Caco-2 (cell line): ENCODE data around the gene RSRC1. TPM values are rescaled to one million over a fixed set of nuclear protein-coding genes. Genes with fewer than 3 reads are reported as not detected.
"Not testable (repeated sequence)": the region's sequence is repeated elsewhere in the genome, so short reads cannot be mapped to it uniquely, and the experiment has no call there.

Experiments used
- BruUV-seq: library from RNA; stranded (reverse); fragments of 400-500 nt; replicated peaks from 2 replicates; lab custom pipeline; 2021; lab: Mats Ljungman, UMichigan
- CTCF ChIA-PET: fragments of 300-600 bp; sonication (Branson Sonifier 250); formaldehyde crosslinking; loops from one replicate; lab custom pipeline; 2022; ENCODE audit warnings: antibody characterized with exemption; lab: Charles Lee
- POLR2A ChIA-PET: fragments of 300-600 bp; sonication (Branson Sonifier 250); formaldehyde crosslinking; loops from one replicate; lab custom pipeline; 2022; ENCODE audit warnings: antibody characterized with exemption; lab: Charles Lee
- DNase-seq, 2 experiments: peaks; one replicate each; pipeline versions ENCODE4 v3.0.0 to v3.0.0-alpha.2; 2020 to 2022
- H3K27me3 ChIP-seq: replicated peaks from 2 replicates; pipeline ENCODE4 v1.6.0; 2011; ENCODE audit warnings: low read length; ENCODE audit not compliant: control insufficient read depth, insufficient read depth
- H3K36me3 ChIP-seq: 2 replicates; pipeline ENCODE4 v1.5.1; 2011; ENCODE audit warnings: low read length; ENCODE audit not compliant: control insufficient read depth, insufficient read depth
- H3K4me1 ChIP-seq: fragments of 250-450 bp; sonication (Bioruptor Pico); 2 replicates; pipeline ENCODE4 v1.5.1; 2020; ENCODE audit warnings: mild to moderate bottlenecking
- H3K4me3 ChIP-seq: 2 replicates; pipeline ENCODE4 v1.5.1; 2011; ENCODE audit warnings: low read depth, mild to moderate bottlenecking, control low read depth, low read length
- H3K9me3 ChIP-seq: fragments of 250-450 bp; sonication (Bioruptor Pico); 2 replicates; pipeline ENCODE4 v1.5.1; 2020; ENCODE audit warnings: mild to moderate bottlenecking, moderate library complexity
- H3K27ac Mint-ChIP-seq: one replicate; pipeline ENCODE4 v1.8.0; 2022; ENCODE audit warnings: mixed read lengths; ENCODE audit not compliant: unreplicated experiment
- H3K27me3 Mint-ChIP-seq: one replicate; pipeline ENCODE4 v1.8.0; 2022; ENCODE audit warnings: mixed read lengths; ENCODE audit not compliant: insufficient read depth, unreplicated experiment
- H3K36me3 Mint-ChIP-seq: one replicate; pipeline ENCODE4 v1.8.0; 2022; ENCODE audit warnings: mild to moderate bottlenecking, mixed read lengths; ENCODE audit not compliant: insufficient read depth, unreplicated experiment
- H3K4me1 Mint-ChIP-seq: one replicate; pipeline ENCODE4 v1.8.0; 2022; ENCODE audit warnings: low read depth, mixed read lengths; ENCODE audit not compliant: unreplicated experiment
- H3K4me3 Mint-ChIP-seq: one replicate; pipeline ENCODE4 v1.8.0; 2022; ENCODE audit warnings: mild to moderate bottlenecking, moderate library complexity, mixed read lengths; ENCODE audit not compliant: unreplicated experiment
- H3K9me3 Mint-ChIP-seq: one replicate; pipeline ENCODE4 v1.8.0; 2022; ENCODE audit warnings: mixed read lengths; ENCODE audit not compliant: unreplicated experiment
- intact Hi-C: fragments of 100-400 bp; cut with micrococcal nuclease; formaldehyde crosslinking; loops from one replicate; pipeline ENCODE4 v1.10.0; 2022; ENCODE audit not compliant: unreplicated experiment
- total RNA-seq: library from RNA; stranded (reverse); gene quantifications from 2 replicates; pipeline ENCODE4 v1.2.3, GENCODE V29; 2022
- TF ChIP-seq, protein P1 (sequence below), 2 experiments: fragments of 200-600 bp in 1 of 2; IDR thresholded peaks; 1 replicate in 1 of 2; 2 replicates in 1 of 2; pipeline versions ENCODE4 v1.5.1 to v1.8.0; 2011 to 2022; ENCODE audit warnings: antibody characterized with exemption in 1 of 2, control low read depth in 1 of 2, inconsistent platforms in 1 of 2, low read depth in 1 of 2, low read length in 1 of 2, mild to moderate bottlenecking in 1 of 2, moderate library complexity in 1 of 2; ENCODE audit not compliant: insufficient read depth in 1 of 2, severe bottlenecking in 1 of 2, unreplicated experiment in 1 of 2

RSRC1 gene
- total RNA-seq, 1 experiment from 2014 or later, result 38.4 TPM

DNA sequence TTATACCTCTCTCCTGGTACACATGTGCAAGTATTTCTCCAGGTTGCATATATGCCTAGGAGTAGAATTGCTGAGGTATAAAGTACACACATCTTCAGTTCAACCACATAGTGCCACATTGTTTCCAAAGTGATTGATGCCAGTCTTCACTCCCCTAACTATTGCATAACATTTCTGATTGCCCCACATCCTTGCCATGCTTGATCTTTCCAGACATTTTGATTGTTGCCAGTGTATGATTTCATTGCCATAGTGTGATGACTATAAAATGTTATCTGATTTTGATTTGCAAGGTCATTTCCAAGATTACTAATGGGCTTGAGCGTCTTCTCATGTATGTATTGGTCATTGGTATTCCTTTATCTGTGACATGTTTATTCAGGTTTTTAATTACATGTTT is 400.0 kb downstream of the RSRC1 start:
- peaks cover 9% of the 10 kb centered on the region for H3K9me3 Mint-ChIP-seq
- H3K27me3 Mint-ChIP-seq, result no peaks in the 10 kb centered on the region
- no peaks in the 10 kb centered on the region for H3K4me1 Mint-ChIP-seq
- Histone ChIP-seq H3K27me3 (no peaks in the 10 kb centered on the region), H3K36me3 (no peaks in the 10 kb centered on the region), H3K9me3 (no peaks in the 10 kb centered on the region), H3K4me1 (no peaks in the 10 kb centered on the region), H3K4me3 (no peak overlapping the region)
- H3K36me3 Mint-ChIP-seq, result no peaks in the 10 kb centered on the region
- H3K27ac Mint-ChIP-seq, result no peak overlapping the region
- ChIA-PET CTCF (no interaction called here), POLR2A (no interaction called here)
- TF ChIP-seq, protein P1, sequence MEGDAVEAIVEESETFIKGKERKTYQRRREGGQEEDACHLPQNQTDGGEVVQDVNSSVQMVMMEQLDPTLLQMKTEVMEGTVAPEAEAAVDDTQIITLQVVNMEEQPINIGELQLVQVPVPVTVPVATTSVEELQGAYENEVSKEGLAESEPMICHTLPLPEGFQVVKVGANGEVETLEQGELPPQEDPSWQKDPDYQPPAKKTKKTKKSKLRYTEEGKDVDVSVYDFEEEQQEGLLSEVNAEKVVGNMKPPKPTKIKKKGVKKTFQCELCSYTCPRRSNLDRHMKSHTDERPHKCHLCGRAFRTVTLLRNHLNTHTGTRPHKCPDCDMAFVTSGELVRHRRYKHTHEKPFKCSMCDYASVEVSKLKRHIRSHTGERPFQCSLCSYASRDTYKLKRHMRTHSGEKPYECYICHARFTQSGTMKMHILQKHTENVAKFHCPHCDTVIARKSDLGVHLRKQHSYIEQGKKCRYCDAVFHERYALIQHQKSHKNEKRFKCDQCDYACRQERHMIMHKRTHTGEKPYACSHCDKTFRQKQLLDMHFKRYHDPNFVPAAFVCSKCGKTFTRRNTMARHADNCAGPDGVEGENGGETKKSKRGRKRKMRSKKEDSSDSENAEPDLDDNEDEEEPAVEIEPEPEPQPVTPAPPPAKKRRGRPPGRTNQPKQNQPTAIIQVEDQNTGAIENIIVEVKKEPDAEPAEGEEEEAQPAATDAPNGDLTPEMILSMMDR (IDR thresholded peaks at IDR 0.05; ENCODE audit: insufficient read depth in 1 of 2, low read depth in 1 of 2, low read length in 1 of 2, severe bottlenecking in 1 of 2, unreplicated experiment in 1 of 2), result no peak
- BruUV-seq, result no TSS peak
- H3K4me3 Mint-ChIP-seq, result no peak overlapping the region
- no peak for DNase-seq
- intact Hi-C loops, result no loop called here

DNA sequence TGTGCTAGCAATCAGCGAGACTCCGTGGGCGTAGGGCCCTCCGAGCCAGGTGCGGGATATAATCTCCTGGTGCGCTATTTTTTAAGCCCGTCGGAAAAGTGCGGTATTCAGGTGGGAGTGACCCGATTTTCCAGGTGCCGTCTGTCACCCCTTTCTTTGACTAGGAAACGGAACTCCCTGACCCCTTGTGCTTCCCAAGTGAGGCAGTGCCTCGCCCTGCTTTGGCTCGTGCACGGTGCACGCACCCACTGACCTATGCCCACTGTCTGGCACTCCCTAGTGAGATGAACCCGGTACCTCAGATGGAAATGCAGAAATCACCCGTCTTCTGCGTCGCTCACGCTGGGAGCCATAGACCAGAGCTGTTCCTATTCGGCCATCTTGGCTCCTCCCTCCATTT is 406.8 kb downstream of the RSRC1 start:
- intact Hi-C loops, H3K4me1 ChIP-seq, H3K27ac Mint-ChIP-seq, H3K4me3 Mint-ChIP-seq, H3K27me3 ChIP-seq, H3K4me1 Mint-ChIP-seq, CTCF ChIA-PET, H3K36me3 ChIP-seq, BruUV-seq, DNase-seq, POLR2A ChIA-PET, H3K36me3 Mint-ChIP-seq, H3K9me3 ChIP-seq, H3K27me3 Mint-ChIP-seq, H3K4me3 ChIP-seq, H3K9me3 Mint-ChIP-seq: not testable (repeated sequence)

DNA sequence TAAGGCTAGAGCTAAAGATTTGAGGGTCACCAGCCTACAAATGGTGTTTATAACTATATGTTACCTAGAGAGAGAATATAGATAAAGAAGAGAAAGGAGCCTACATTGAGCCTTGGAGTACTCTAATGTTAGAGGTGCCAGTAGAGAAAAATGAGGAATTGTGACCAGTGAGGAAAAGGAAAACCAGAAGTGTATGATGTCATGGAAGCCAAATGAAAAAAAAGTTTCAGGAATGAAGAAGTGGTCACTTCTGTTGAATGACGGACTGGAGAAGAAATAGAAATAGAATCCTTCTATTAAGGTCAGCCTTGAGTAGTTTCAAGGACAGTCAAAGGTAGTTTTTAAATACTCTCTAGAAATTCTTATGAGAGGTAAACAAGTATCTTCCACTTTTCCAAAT is 409.9 kb downstream of the RSRC1 start:
- ChIA-PET CTCF (no interaction called here), POLR2A (no interaction called here)
- Histone ChIP-seq H3K4me1 (no peaks in the 10 kb centered on the region), H3K36me3 (no peaks in the 10 kb centered on the region), H3K4me3 (no peak overlapping the region), H3K27me3 (no peaks in the 10 kb centered on the region), H3K9me3 (no peaks in the 10 kb centered on the region)
- Mint-ChIP-seq H3K9me3 (no peaks in the 10 kb centered on the region), H3K36me3 (no peaks in the 10 kb centered on the region), H3K27ac (no peak overlapping the region), H3K4me1 (no peaks in the 10 kb centered on the region), H3K27me3 (no peaks in the 10 kb centered on the region), H3K4me3 (no peak overlapping the region)
- no TSS peak for BruUV-seq
- intact Hi-C loops, result no loop called here
- no peak for DNase-seq
- TF ChIP-seq, protein P1 (IDR thresholded peaks at IDR 0.05; ENCODE audit: insufficient read depth in 1 of 2, low read depth in 1 of 2, low read length in 1 of 2, severe bottlenecking in 1 of 2, unreplicated experiment in 1 of 2), result no peak

DNA sequence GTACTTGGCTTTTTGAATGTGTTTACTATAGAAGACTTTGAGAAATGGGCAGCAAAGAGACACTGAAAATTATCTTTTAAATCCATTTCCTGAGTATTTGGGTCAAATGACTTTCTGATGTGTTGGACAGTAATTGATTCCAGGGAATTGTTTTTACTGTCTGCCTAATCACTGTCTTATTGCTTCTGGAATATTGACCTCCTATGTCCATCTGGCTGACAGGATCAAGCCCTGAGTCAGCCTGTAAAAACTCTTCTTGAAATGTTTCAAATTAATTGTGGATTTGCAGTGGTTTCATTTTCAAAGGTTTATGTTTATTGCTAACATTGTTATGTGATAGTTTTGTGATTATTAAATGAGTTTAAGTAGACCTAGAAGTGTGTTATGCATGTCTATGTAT is 410.5 kb downstream of the RSRC1 start:
- TF ChIP-seq, protein P1 (IDR thresholded peaks at IDR 0.05; ENCODE audit: insufficient read depth in 1 of 2, low read depth in 1 of 2, low read length in 1 of 2, severe bottlenecking in 1 of 2, unreplicated experiment in 1 of 2), result no peak
- Mint-ChIP-seq H3K4me1 (no peaks in the 10 kb centered on the region), H3K27me3 (no peaks in the 10 kb centered on the region), H3K9me3 (no peaks in the 10 kb centered on the region), H3K36me3 (no peaks in the 10 kb centered on the region), H3K4me3 (no peak overlapping the region), H3K27ac (no peak overlapping the region)
- Histone ChIP-seq H3K27me3 (no peaks in the 10 kb centered on the region), H3K9me3 (no peaks in the 10 kb centered on the region), H3K4me3 (no peak overlapping the region), H3K4me1 (no peaks in the 10 kb centered on the region), H3K36me3 (no peaks in the 10 kb centered on the region)
- BruUV-seq, result no TSS peak
- DNase-seq, result no peak
- ChIA-PET CTCF (no interaction called here), POLR2A (no interaction called here)
- intact Hi-C loops, result no loop called here
